ENCODE results near the gene GABRR1. TPM values are rescaled to one million over a fixed set of nuclear protein-coding genes. Genes with fewer than 3 reads are reported as not detected.

GABRR1 gene
- total RNA-seq, 3 donors from 2014 or later (not counting 1 experiment from before 2014, with no cell fraction given), result 0.07 TPM; not detected in 2

GRCh38 chr6:89138173-89138572, 79.0 kb downstream of the GABRR1 start:
- H3K4me1 Mint-ChIP-seq, result no peaks in the 10 kb centered on the region
- no peaks in the 10 kb centered on the region for H3K36me3 Mint-ChIP-seq
- TF ChIP-seq CTCF (IDR thresholded peaks at IDR 0.05), result no peak
- Histone ChIP-seq H3K27ac (ENCODE audit: low read length) (no peak overlapping the region), H3K27me3 (ENCODE audit: control insufficient read depth, insufficient read depth, low read length) (no peaks in the 10 kb centered on the region), H3K4me3 (ENCODE audit: low read length) (no peak overlapping the region), H3K4me1 (ENCODE audit: control insufficient read depth, insufficient read depth, low read length) (no peaks in the 10 kb centered on the region), H3K36me3 (ENCODE audit: control insufficient read depth, insufficient read depth, low read length) (no peaks in the 10 kb centered on the region), H3K9me3 (ENCODE audit: control insufficient read depth, insufficient read depth, low read length) (no peaks in the 10 kb centered on the region)
- H3K9me3 Mint-ChIP-seq, result no peaks in the 10 kb centered on the region
- no peak overlapping the region for H3K4me3 Mint-ChIP-seq
- DNase-seq, result no peak
- intact Hi-C loops (cut with micrococcal nuclease), result no loop called here
- 83% methylated on average over 2 of the region's 2 CpGs for WGBS (ENCODE audit: insufficient coverage)
- no peaks in the 10 kb centered on the region for H3K27me3 Mint-ChIP-seq (ENCODE audit: low read depth in 2 of 2)
- no peak for ATAC-seq
- no peak overlapping the region for H3K27ac Mint-ChIP-seq

GRCh38 chr6:89134723-89135122, 82.4 kb downstream of the GABRR1 start:
- Histone ChIP-seq H3K9me3 (ENCODE audit: control insufficient read depth, insufficient read depth, low read length) (no peaks in the 10 kb centered on the region), H3K4me3 (ENCODE audit: low read length) (no peak overlapping the region), H3K36me3 (ENCODE audit: control insufficient read depth, insufficient read depth, low read length) (no peaks in the 10 kb centered on the region), H3K27ac (ENCODE audit: low read length) (no peak overlapping the region), H3K27me3 (ENCODE audit: control insufficient read depth, insufficient read depth, low read length) (no peaks in the 10 kb centered on the region), H3K4me1 (ENCODE audit: control insufficient read depth, insufficient read depth, low read length) (no peaks in the 10 kb centered on the region)
- Mint-ChIP-seq H3K27me3 (ENCODE audit: low read depth in 2 of 2) (no peaks in the 10 kb centered on the region), H3K4me1 (no peaks in the 10 kb centered on the region), H3K9me3 (no peaks in the 10 kb centered on the region), H3K4me3 (no peak overlapping the region), H3K27ac (no peak overlapping the region), H3K36me3 (no peaks in the 10 kb centered on the region)
- DNase-seq, result no peak
- TF ChIP-seq CTCF (IDR thresholded peaks at IDR 0.05), result no peak
- intact Hi-C loops (cut with micrococcal nuclease), result no loop called here
- WGBS (ENCODE audit: insufficient coverage), result 96% methylated on average over 2 of the region's 3 CpGs
- no peak for ATAC-seq

GRCh38 chr6:89133981-89134380, 83.2 kb downstream of the GABRR1 start:
- intact Hi-C loops (cut with micrococcal nuclease), result no loop called here
- no peaks in the 10 kb centered on the region for H3K9me3 Mint-ChIP-seq

More at GRCh38 chr6:89133981-89134380, 83.2 kb downstream of the GABRR1 start:
- no peak for TF ChIP-seq CTCF (IDR thresholded peaks at IDR 0.05)
- Histone ChIP-seq H3K27ac (ENCODE audit: low read length) (no peak overlapping the region), H3K4me3 (ENCODE audit: low read length) (no peak overlapping the region), H3K27me3 (ENCODE audit: control insufficient read depth, insufficient read depth, low read length) (no peaks in the 10 kb centered on the region), H3K4me1 (ENCODE audit: control insufficient read depth, insufficient read depth, low read length) (no peaks in the 10 kb centered on the region), H3K36me3 (ENCODE audit: control insufficient read depth, insufficient read depth, low read length) (no peaks in the 10 kb centered on the region), H3K9me3 (ENCODE audit: control insufficient read depth, insufficient read depth, low read length) (no peaks in the 10 kb centered on the region)
- WGBS (ENCODE audit: insufficient coverage), result 95% methylated on average over 9 of the region's 9 CpGs
- DNase-seq (no peak), ATAC-seq (no peak)
- Mint-ChIP-seq H3K4me1 (no peaks in the 10 kb centered on the region), H3K36me3 (no peaks in the 10 kb centered on the region), H3K4me3 (no peak overlapping the region), H3K27me3 (ENCODE audit: low read depth in 2 of 2) (no peaks in the 10 kb centered on the region), H3K27ac (no peak overlapping the region)
